Omental fat pad (tissue), 4 donors: ENCODE measurements around the gene THSD8. TPM values are rescaled to one million over a fixed set of nuclear protein-coding genes. Genes with fewer than 3 reads are reported as not detected.

Experiments used
- ATAC-seq: fragments of 150-250 bp; one replicate; pipeline ENCODE4 v1.9.1; 2016; ENCODE audit warnings: mild to moderate bottlenecking, moderate library complexity; ENCODE audit not compliant: low FRiP score
- DNase-seq: peaks from one replicate; pipeline ENCODE4 v3.0.0-alpha.2; 2019; ENCODE audit warnings: low spot score
- total RNA-seq, 4 donors: library from RNA; depleted of rRNA; stranded (reverse); fragments of >200 nt; gene quantifications; one replicate each; pipeline ENCODE4 v1.1.0, GENCODE V29; 2016
- TF ChIP-seq, protein P1 (sequence below), 3 donors: fragments of 450-650 bp; IDR thresholded peaks; one replicate each; pipeline ENCODE4 v1.5.1; 2016 to 2017; ENCODE audit warnings: antibody characterized with exemption in 3 of 3, mild to moderate bottlenecking in 3 of 3, moderate library complexity in 2 of 3

Gene THSD8
- total RNA-seq, 4 donors from 2014 or later, result not detected

DNA sequence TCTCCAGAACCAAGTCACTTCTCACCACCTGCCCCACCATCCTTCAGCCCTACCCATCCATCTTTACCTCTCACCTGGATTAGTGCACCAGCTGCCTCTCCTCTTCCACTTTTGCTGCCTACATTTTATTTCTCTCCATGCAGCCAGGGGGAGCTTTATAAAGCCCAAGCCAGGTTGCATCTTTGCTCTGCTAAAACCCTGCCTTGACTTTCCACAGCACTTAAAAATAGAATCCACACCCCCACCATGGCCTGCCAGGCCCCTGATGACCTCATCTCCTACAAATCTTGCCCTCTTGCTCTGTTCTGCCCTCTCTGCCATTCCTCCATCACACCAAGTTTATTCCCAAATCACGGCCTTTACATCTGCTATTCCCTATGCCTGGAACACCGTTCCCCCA is 28.3 kb upstream of the THSD8 start:
- no peak for ATAC-seq
- TF ChIP-seq, protein P1, sequence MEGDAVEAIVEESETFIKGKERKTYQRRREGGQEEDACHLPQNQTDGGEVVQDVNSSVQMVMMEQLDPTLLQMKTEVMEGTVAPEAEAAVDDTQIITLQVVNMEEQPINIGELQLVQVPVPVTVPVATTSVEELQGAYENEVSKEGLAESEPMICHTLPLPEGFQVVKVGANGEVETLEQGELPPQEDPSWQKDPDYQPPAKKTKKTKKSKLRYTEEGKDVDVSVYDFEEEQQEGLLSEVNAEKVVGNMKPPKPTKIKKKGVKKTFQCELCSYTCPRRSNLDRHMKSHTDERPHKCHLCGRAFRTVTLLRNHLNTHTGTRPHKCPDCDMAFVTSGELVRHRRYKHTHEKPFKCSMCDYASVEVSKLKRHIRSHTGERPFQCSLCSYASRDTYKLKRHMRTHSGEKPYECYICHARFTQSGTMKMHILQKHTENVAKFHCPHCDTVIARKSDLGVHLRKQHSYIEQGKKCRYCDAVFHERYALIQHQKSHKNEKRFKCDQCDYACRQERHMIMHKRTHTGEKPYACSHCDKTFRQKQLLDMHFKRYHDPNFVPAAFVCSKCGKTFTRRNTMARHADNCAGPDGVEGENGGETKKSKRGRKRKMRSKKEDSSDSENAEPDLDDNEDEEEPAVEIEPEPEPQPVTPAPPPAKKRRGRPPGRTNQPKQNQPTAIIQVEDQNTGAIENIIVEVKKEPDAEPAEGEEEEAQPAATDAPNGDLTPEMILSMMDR (IDR thresholded peaks at IDR 0.05), result no peak
- DNase-seq, result no peak

DNA sequence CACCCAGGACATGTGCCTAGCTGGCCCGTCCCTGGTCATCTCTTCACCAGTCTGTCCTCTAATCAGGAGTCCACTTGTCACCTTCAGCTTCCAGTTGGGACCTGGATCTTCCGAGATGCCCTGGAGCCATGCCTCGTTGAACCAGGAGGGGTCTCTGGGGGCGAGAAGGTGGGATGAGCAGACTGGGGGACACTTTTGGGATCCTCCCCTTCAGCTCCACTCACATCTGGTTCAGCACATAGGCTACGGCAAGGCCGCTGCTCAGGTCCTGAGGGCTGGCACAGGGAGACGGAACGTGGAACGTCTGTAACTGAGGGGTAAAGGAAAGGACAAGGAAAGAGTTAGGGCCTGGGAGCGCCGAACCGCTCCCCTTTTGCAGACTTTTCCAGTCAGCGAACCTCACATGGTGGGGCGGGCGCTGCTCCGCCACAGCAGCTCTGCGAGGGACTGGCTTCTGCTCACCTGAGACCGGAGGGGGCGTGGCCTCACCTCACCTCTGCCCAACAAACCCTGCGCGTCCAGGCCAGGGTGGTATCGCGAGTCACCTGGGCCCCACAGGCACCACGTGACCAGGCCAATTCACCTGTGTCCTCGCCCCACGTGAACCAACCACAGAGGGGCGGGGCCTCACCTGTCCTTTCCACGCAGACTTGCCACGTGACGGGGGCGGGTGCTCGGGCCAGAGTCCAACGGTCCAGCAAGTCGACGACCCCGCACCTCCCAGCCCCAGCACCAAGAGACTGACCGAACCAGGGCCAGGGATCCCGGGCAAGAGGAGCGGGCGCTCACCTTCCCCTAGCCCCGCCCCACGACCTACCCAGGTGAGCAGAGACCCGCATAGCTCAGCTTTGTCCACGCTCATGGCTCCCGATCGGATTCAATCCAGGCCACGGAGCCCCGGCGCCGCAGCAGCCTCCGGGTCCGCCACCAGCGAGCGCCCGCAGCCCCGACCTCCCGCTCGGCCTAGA is 27.0 kb upstream of the THSD8 start, which contains the start of gene HOOK2:
TSS of gene HOOK2 (minus strand) at position 965 of the 968 bp plus-strand sequence. CDS start at position 862, 103 bp downstream.
- DNase-seq (no peak), ATAC-seq (peak; percentile 5)
- TF ChIP-seq, protein P1 (IDR thresholded peaks at IDR 0.05), result no peak

DNA sequence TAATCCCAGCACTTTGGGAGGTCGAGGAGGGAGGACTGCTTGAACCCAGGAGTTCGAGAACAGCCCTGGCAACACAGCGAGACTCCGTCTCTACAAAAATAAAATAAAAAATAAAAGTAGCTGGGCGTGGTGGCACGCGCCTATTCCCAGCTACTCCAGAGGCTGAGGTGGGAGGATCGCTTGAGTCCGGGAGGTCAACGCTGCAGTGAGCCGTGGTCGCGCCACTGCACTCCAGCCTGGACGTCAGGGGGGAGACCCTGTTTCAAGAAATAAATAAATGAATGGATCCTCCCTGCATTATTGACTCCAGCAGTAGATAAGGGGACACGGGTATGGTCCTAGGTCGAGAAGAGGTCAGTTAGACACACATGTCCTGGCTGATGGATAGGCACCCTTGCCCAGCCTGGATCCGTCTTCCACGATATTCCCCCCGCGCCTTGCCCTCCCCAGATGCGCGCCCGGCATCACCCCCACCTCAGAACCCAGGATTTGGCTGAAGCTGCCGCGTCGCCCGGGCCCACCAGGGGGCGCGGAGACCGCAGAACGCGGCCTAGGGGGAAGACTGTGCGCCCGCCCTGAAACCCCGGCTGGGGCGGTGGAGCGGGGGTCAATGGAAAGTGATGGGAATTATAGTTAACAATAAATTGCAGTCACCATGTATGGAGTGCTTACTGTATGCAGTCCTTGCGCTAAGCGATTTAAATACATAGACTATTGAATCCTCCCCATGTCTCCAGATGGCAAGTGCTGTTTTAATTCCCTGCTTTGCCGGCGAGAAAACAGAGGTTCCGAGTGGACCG is 24.5 kb upstream of the THSD8 start:
- DNase-seq, result no peak
- ATAC-seq, result peak; percentile 53
- TF ChIP-seq, protein P1 (IDR thresholded peaks at IDR 0.05), result peak in 2 of 3 donors; percentile 87 to 96

DNA sequence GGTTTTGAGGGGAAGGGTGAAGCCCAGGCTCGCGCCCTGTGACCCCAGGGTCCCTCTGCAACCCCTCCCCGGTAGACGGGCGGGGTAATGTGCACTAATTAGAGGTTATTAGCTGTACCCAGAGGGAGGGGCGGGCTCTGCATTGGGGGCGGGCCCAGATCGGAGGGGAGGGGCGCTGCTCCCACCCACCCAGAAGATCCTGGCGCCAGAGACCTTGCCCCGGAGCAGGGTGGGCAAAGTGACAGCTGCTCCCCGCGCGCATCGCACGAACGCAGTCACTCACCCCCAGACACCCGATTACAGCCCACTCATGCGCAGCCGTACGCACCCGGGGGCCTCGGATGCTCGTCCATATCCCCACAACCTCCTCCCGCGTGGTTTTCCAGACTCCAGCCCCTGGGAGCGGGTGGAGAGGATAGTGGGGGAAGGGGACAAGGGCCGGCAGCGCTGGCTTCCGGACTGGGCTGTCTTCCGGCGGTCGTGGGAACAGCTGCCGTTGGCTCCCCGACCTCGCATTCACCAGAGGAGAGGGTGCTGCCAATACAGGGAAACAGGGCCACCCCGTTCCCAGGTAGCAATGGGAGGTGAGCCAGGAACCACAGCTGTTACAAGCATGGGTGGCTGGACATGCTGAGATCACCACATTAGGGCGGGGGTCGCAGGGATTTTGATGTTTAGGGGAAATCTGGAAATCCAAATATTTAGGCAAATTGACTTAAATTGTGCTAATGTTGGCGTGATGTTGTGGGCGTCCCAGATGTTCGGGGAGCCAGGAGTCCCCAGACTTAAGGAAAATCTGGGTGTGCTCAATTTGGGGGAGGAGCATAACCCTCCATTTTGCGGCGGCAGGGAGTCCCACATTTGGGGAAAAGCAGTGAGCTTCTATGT is 23.6 kb upstream of the THSD8 start:
- TF ChIP-seq, protein P1 (IDR thresholded peaks at IDR 0.05), result no peak
- no peak for DNase-seq
- ATAC-seq, result peak; percentile 21

DNA sequence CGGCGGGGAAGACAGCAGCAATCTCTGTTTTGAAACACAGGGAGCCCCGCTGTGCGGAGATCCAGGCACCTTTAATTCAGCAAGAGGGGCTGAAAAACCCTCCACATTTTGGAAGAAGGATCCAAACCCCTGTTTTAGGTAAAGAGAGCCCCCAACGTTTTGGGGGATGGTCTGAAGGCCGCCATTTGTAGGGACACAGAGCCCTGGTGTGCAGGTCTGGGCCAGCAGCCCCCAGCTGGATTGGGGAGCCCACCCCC is 23.0 kb upstream of the THSD8 start:
- DNase-seq (no peak), ATAC-seq (no peak)
- TF ChIP-seq, protein P1 (IDR thresholded peaks at IDR 0.05), result no peak

DNA sequence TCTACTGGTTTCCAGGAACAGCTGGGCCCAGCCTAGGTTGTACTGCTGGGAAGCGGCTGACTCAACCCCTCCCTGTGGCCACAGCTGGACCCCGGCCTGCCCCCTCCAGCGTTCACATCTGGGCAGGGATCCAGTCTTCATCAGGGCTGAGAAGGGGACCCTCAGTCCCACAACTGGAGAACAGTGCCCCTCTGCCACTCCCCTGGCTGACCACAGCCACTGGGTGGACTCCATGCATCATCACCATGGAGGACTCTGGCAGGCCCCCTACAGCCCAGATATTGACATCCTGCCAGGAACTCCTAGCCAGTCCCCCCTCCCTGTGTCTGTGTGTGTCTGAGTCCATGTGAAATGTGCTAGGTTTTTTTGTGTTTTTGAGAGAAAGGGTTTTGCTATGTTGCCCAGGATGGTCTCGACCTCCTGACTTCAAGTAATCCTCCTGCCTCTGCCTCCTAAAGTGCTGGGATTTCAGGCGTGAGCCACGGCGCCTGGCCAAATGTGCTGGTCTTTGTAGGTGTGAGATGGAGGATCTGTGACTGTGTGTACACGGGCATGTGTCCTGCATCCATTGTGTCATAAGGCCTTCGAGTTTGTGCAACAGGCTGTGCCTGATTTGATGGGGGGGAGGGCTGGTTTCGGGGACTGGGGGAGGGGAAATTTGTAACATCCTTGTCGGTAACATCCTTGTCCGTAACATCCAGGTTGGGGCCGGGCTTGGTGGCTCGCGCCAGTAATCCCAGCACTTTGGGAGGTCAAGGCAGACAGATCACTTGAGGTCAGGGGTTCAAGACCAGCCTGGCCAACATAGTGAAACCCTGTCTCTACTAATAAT is 22.5 kb upstream of the THSD8 start:
- TF ChIP-seq, protein P1 (IDR thresholded peaks at IDR 0.05), result no peak

More for the DNA sequence above, 22.5 kb upstream of the THSD8 start:
- ATAC-seq (peak; percentile 25), DNase-seq (no peak)
